OCI-LY1 (cell line): Measurements from ENCODE around the gene TCP11L2.

Experiments used
- EZH2 ChIP-seq: fragments of 200-600 bp; sonication (generic), shearing (Covaris generic); IDR thresholded peaks from 2 replicates; pipeline ENCODE4 v1.8.0; 2017; ENCODE audit warnings: borderline replicate concordance, mixed run types, mild to moderate bottlenecking, antibody characterized with exemption, low read length, moderate library complexity, mixed read lengths
- TF ChIP-seq, protein P1 (sequence below): fragments of 200-600 bp; sonication (generic), shearing (Covaris generic); IDR thresholded peaks from 2 replicates; pipeline ENCODE4 v1.5.1; 2017; ENCODE audit warnings: mild to moderate bottlenecking, antibody characterized with exemption, low read length, moderate library complexity, mixed read lengths

- TF ChIP-seq, protein P1, sequence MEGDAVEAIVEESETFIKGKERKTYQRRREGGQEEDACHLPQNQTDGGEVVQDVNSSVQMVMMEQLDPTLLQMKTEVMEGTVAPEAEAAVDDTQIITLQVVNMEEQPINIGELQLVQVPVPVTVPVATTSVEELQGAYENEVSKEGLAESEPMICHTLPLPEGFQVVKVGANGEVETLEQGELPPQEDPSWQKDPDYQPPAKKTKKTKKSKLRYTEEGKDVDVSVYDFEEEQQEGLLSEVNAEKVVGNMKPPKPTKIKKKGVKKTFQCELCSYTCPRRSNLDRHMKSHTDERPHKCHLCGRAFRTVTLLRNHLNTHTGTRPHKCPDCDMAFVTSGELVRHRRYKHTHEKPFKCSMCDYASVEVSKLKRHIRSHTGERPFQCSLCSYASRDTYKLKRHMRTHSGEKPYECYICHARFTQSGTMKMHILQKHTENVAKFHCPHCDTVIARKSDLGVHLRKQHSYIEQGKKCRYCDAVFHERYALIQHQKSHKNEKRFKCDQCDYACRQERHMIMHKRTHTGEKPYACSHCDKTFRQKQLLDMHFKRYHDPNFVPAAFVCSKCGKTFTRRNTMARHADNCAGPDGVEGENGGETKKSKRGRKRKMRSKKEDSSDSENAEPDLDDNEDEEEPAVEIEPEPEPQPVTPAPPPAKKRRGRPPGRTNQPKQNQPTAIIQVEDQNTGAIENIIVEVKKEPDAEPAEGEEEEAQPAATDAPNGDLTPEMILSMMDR = no peak
- TF ChIP-seq EZH2 = no peak
Measured at GRCh38 chr12:106254724-106255123, 47.8 kb upstream of the TCP11L2 start.
